Measurements from ENCODE around the gene SRRM1. TPM values are rescaled to one million over a fixed set of nuclear protein-coding genes. Genes with fewer than 3 reads are reported as not detected.
A peak's percentile ranks its signal among the peaks of the same experiment; 100 is the strongest.

Gene SRRM1
- total RNA-seq, 4 donors from 2014 or later, result 73.0 to 323 (median 97.0) TPM

DNA sequence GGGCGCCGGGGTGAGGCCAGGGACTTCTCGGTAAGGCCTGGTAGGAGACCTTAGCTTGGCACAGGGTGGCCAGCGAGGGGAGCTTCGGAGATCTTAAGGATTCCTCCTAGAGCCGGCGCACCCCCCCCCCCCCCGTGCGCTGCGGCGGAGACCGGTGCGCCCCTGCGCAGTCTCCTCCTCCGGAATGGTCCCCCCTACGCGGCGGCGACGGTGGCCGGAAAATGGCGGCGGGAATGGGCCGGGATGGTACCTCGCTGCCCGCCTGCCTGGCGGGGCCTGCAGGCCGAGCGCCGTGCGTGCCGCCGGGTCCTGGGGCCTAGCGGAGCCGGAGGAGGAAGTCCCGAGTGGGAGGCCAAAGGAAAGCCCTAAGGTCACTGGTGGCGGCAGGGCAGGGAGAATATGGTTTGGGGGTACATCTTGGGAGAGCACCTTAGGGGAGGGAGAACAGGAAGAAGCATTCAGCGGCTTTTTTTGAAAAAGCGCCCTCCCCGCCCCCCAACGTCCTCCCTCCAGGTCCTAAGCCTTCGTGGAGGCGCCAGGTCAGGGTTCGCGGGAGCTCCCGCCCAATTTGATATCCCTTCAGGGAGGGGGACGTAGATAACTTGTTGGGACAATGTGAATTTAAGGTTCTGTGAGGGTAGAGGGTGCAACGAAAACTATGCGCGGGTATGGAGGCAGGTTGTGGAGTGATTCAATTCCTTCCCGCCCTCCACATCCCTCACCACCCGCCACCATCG, 429 bp downstream of the SRRM1 start:
- Histone ChIP-seq H3K4me1 (peaks cover 29% of the 10 kb centered on the region), H3K27ac (peak overlapping the region; percentile 100)
- no peak for DNase-seq (ENCODE audit: low spot score in 2 of 2)

DNA sequence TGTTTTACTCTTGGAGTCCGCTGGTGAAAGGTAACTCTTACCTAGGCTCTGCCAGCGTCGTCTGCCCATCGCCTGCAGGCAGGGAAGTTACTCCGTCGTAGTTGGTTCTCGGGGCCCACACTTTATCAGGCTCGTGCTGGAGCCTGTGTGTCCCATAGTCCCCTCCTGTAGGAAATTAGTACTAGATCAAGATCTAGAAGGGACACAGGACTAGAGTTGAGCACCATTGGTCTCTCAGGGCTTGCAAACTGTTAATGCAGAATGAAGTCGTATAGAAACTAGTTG, 940 bp downstream of the SRRM1 start:
- WGBS, result 1% methylated on average over 5 of the region's 9 CpGs
- TF ChIP-seq POLR2A (IDR thresholded peaks at IDR 0.05) (no peak), EP300 (IDR thresholded peaks at IDR 0.05) (no peak), POLR2AphosphoS5 (IDR thresholded peaks at IDR 0.05) (no peak)
- TF ChIP-seq, protein P1, sequence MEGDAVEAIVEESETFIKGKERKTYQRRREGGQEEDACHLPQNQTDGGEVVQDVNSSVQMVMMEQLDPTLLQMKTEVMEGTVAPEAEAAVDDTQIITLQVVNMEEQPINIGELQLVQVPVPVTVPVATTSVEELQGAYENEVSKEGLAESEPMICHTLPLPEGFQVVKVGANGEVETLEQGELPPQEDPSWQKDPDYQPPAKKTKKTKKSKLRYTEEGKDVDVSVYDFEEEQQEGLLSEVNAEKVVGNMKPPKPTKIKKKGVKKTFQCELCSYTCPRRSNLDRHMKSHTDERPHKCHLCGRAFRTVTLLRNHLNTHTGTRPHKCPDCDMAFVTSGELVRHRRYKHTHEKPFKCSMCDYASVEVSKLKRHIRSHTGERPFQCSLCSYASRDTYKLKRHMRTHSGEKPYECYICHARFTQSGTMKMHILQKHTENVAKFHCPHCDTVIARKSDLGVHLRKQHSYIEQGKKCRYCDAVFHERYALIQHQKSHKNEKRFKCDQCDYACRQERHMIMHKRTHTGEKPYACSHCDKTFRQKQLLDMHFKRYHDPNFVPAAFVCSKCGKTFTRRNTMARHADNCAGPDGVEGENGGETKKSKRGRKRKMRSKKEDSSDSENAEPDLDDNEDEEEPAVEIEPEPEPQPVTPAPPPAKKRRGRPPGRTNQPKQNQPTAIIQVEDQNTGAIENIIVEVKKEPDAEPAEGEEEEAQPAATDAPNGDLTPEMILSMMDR (IDR thresholded peaks at IDR 0.05), result no peak
- Histone ChIP-seq H3K9me3 (no peaks in the 10 kb centered on the region), H3K27me3 (no peaks in the 10 kb centered on the region), H3K36me3 (peaks cover 30% of the 10 kb centered on the region), H3K4me1 (peaks cover 29% of the 10 kb centered on the region), H3K27ac (peak overlapping the region; percentile 100), H3K4me3 (peak overlapping the region; percentile 95)
- DNase-seq (ENCODE audit: low spot score in 2 of 2), result peak in 1 of 2 donors; percentile 68

More for the DNA sequence above, 429 bp downstream of the SRRM1 start:
- peak overlapping the region; percentile 95 for H3K4me3 ChIP-seq
- H3K36me3 ChIP-seq, result peaks cover 25% of the 10 kb centered on the region
- TF ChIP-seq POLR2A (IDR thresholded peaks at IDR 0.05) (peak; percentile 23 to 68), EP300 (IDR thresholded peaks at IDR 0.05) (no peak)
- no peaks in the 10 kb centered on the region for H3K27me3 ChIP-seq
- H3K9me3 ChIP-seq, result no peaks in the 10 kb centered on the region
- whole genome bisulfite sequencing, result 2% methylated on average over 29 of the region's 53 CpGs

DNA sequence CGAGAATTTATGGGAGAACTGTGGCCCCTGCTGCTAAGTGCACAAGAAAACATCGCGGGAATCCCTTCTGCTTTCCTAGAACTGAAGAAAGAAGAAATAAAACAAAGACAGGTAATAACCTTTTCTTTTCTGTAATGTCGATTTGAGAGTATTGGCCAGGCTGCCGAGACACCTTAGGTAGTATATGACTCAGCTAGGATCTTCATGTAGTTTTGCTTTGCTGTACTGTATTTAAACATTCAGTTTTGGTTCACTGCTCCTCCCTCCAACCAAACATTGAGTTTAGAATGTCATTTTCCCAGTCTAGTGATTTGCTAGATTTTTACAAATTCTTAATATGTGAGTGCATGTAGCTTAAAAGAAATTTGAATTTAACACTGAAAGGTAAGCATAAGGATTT, 5.8 kb downstream of the SRRM1 start:
- H3K4me3 ChIP-seq, result no peak overlapping the region
- no peak for TF ChIP-seq POLR2A (IDR thresholded peaks at IDR 0.05)
- TF ChIP-seq POLR2AphosphoS5 (IDR thresholded peaks at IDR 0.05), result no peak
- no peak for TF ChIP-seq EP300 (IDR thresholded peaks at IDR 0.05)
- TF ChIP-seq, protein P1 (IDR thresholded peaks at IDR 0.05), result no peak
- no peak overlapping the region for H3K27ac ChIP-seq
- H3K36me3 ChIP-seq, result peaks cover 78% of the 10 kb centered on the region
- H3K4me1 ChIP-seq, result peaks cover 19% of the 10 kb centered on the region
- no peaks in the 10 kb centered on the region for H3K27me3 ChIP-seq
- 94% methylated on average over 5 of the region's 5 CpGs for WGBS
- DNase-seq (ENCODE audit: low spot score in 2 of 2), result no peak
- no peaks in the 10 kb centered on the region for H3K9me3 ChIP-seq

DNA sequence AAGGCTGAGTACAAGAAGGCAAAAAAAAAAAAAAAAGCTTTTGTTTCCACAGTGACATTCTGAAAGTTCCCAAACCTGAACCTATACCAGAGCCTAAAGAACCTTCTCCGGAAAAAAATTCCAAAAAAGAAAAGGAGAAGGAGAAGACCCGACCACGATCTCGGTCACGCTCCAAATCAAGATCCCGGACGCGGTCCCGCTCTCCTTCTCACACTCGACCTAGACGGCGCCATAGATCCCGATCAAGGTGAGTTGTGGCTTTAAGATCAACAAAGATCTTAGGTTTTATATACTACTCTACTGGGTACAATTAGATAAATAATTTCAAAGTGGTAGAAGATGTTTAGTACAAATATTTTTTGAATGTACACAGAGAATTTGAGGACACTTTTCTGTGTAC, 9.3 kb downstream of the SRRM1 start:
- Histone ChIP-seq H3K9me3 (no peaks in the 10 kb centered on the region), H3K4me3 (no peak overlapping the region), H3K4me1 (no peaks in the 10 kb centered on the region), H3K27me3 (no peaks in the 10 kb centered on the region), H3K36me3 (peaks cover 98% of the 10 kb centered on the region), H3K27ac (no peak overlapping the region)
- 96% methylated on average over 13 of the region's 13 CpGs for WGBS
- no peak for TF ChIP-seq POLR2A (IDR thresholded peaks at IDR 0.05)
- no peak for DNase-seq (ENCODE audit: low spot score in 2 of 2)

DNA sequence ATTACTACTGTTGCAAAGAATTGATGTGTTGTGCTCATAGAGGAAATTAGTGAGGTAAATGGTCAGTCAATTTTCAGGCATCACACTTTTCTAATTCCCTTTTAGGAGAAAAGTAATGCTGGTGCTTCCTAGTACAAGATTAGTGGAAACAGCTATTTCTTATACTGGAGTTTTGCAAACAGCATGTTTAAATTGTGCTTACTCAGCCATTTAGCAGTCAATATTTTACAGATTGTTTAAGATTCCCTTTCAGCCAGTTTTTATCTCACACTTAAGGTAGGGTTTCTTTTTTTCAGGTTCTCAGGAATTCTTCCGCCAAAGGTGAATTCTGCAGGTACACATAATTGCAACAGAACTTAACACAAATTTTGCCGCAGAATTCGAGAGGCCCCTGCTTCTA, 10.9 kb downstream of the SRRM1 start:
- no peak for DNase-seq (ENCODE audit: low spot score in 2 of 2)
- Histone ChIP-seq H3K36me3 (peaks cover 97% of the 10 kb centered on the region), H3K9me3 (no peaks in the 10 kb centered on the region), H3K4me1 (no peaks in the 10 kb centered on the region), H3K27ac (no peak overlapping the region), H3K4me3 (no peak overlapping the region), H3K27me3 (no peaks in the 10 kb centered on the region)
- WGBS, result 98% methylated on average over 3 of the region's 3 CpGs
- TF ChIP-seq POLR2A (IDR thresholded peaks at IDR 0.05) (no peak), POLR2AphosphoS5 (IDR thresholded peaks at IDR 0.05) (no peak), EP300 (IDR thresholded peaks at IDR 0.05) (no peak)
- TF ChIP-seq, protein P1 (IDR thresholded peaks at IDR 0.05), result no peak

DNA sequence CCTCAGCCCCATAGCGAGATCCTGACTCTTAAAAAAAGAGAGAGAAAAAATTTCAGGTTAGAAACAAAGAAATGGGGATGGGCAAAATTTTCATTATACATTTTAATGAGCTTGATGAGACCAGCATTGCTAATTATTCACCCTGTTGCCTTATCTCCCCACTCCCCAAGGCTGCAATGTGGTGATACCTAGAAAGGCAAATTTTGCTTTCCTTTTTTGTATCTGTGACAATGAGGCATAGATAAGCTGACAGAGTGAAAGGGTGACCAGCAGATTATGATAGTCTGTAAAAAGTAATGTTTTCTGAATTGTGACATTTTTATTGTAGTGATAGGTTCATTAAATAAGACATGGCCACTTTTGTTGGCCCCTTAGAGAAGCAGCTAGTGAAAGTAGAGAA, 12.9 kb downstream of the SRRM1 start:
- H3K27ac ChIP-seq, result no peak overlapping the region
- no peak for TF ChIP-seq POLR2AphosphoS5 (IDR thresholded peaks at IDR 0.05)
- no peak for TF ChIP-seq POLR2A (IDR thresholded peaks at IDR 0.05)
- TF ChIP-seq EP300 (IDR thresholded peaks at IDR 0.05), result no peak
- TF ChIP-seq, protein P1 (IDR thresholded peaks at IDR 0.05), result no peak

More for the DNA sequence above, 12.9 kb downstream of the SRRM1 start:
- no peak overlapping the region for H3K4me3 ChIP-seq
- H3K4me1 ChIP-seq, result no peaks in the 10 kb centered on the region
- no peak for DNase-seq (ENCODE audit: low spot score in 2 of 2)
- no peaks in the 10 kb centered on the region for H3K27me3 ChIP-seq
- 92% methylated on average over 1 of the region's 1 CpG for WGBS
- peaks cover 97% of the 10 kb centered on the region for H3K36me3 ChIP-seq
- no peaks in the 10 kb centered on the region for H3K9me3 ChIP-seq
